CD4-positive, alpha-beta T cell (primary cell): Measurements from ENCODE around the gene GAS7. TPM values are rescaled to one million over a fixed set of nuclear protein-coding genes. Genes with fewer than 3 reads are reported as not detected.

Source experiments
- ATAC-seq: fragments of 200-7000 bp; cut with Tn5 transposase; one replicate; pipeline ENCODE4 v1.10.0; 2022; ENCODE audit warnings: mild to moderate bottlenecking; ENCODE audit not compliant: poor library complexity
- CTCF ChIA-PET: fragments of 350-600 bp; sonication (Branson Sonifier 250); formaldehyde crosslinking; loops from one replicate; lab custom pipeline; 2021; ENCODE audit warnings: antibody characterized with exemption, inconsistent platforms; lab: Charles Lee
- POLR2A ChIA-PET: fragments of 350-600 bp; sonication (Branson Sonifier 250); formaldehyde crosslinking; loops from one replicate; lab custom pipeline; 2021; ENCODE audit warnings: antibody characterized with exemption, inconsistent platforms; lab: Charles Lee
- DNase-seq, 14 experiments: peaks; one replicate each; pipeline ENCODE4 v3.0.0-alpha.2; 2013 to 2020; ENCODE audit warnings: mixed read lengths in 2 of 14
- H3K27ac ChIP-seq, 2 donors: one replicate each; pipeline versions ENCODE4 v1.5.1 to v1.7.0; 2013; ENCODE audit warnings: low read length in 2 of 2, low read depth in 1 of 2, mild to moderate bottlenecking in 1 of 2
- H3K27me3 ChIP-seq, 2 experiments: 1 replicate in 1 of 2; 2 replicates in 1 of 2; pipeline versions ENCODE4 v1.6.1 to v1.7.0; 2013; ENCODE audit warnings: low read length in 2 of 2, control low read depth in 1 of 2, mild to moderate bottlenecking in 1 of 2, moderate library complexity in 1 of 2; ENCODE audit not compliant: insufficient read depth in 2 of 2, control insufficient read depth in 1 of 2
- H3K36me3 ChIP-seq: one replicate; pipeline ENCODE4 v1.6.1; 2013; ENCODE audit warnings: low read length, control low read depth; ENCODE audit not compliant: insufficient read depth
- H3K4me1 ChIP-seq: one replicate; pipeline ENCODE4 v1.6.1; 2013; ENCODE audit warnings: low read length, control low read depth; ENCODE audit not compliant: insufficient read depth
- H3K4me3 ChIP-seq: one replicate; pipeline ENCODE4 v1.5.1; 2013; ENCODE audit warnings: mild to moderate bottlenecking, low read length, moderate library complexity
- H3K9me3 ChIP-seq, 2 experiments: 1 replicate in 1 of 2; 2 replicates in 1 of 2; pipeline versions ENCODE4 v1.6.1 to v1.7.0; 2013; ENCODE audit warnings: low read length in 2 of 2, mild to moderate bottlenecking in 2 of 2, control low read depth in 1 of 2, moderate library complexity in 1 of 2; ENCODE audit not compliant: control insufficient read depth in 1 of 2, insufficient read depth in 1 of 2
- H3K27ac Mint-ChIP-seq: one replicate; pipeline ENCODE4 v1.8.0; 2020; ENCODE audit warnings: mixed read lengths
- H3K27me3 Mint-ChIP-seq: one replicate; pipeline ENCODE4 v1.8.0; 2021; ENCODE audit warnings: mixed read lengths
- H3K36me3 Mint-ChIP-seq: one replicate; pipeline ENCODE4 v1.8.0; 2021; ENCODE audit warnings: low read depth, mixed read lengths
- H3K4me1 Mint-ChIP-seq: one replicate; pipeline ENCODE4 v1.8.0; 2021; ENCODE audit warnings: low read depth, mixed read lengths
- H3K4me3 Mint-ChIP-seq: one replicate; pipeline ENCODE4 v1.8.0; 2020; ENCODE audit warnings: mild to moderate bottlenecking, mixed read lengths
- H3K9me3 Mint-ChIP-seq: one replicate; pipeline ENCODE4 v1.8.0; 2020; ENCODE audit warnings: mixed read lengths
- CTCF ChIP-seq: fragments of 200-600 bp; IDR thresholded peaks from one replicate; pipeline ENCODE4 v1.8.0; 2022; ENCODE audit warnings: antibody characterized with exemption, mild to moderate bottlenecking
- intact Hi-C, 2 experiments: fragments of 100-400 bp; cut with DNase I in 1 of 2; cut with micrococcal nuclease in 1 of 2; formaldehyde crosslinking; loops; one replicate each; pipeline versions ENCODE4 v1.15.1 to v1.9.0; 2023 to 2025; cut with DNase I, micrococcal nuclease
- total RNA-seq, 174 experiments: library from RNA in 2 of 174; stranded (reverse) in 2 of 174; gene quantifications; one replicate each; pipeline ENCODE4 v1.2.3 and lab custom pipeline; 2021 to 2026

GAS7 gene
- total RNA-seq, 2 experiments from 2014 or later = 1.8 to 3.4 TPM

GRCh38 chr17:9878356-9878755 is 320.1 kb downstream of the GAS7 start:
- H3K27ac Mint-ChIP-seq = no peak overlapping the region
- Histone ChIP-seq H3K27me3 (no peaks in the 10 kb centered on the region), H3K4me3 (no peak overlapping the region), H3K36me3 (no peaks in the 10 kb centered on the region), H3K4me1 (no peaks in the 10 kb centered on the region), H3K27ac (no peak overlapping the region), H3K9me3 (peaks cover 5 to 6% of the 10 kb centered on the region in 2 experiments)
- H3K4me1 Mint-ChIP-seq = no peaks in the 10 kb centered on the region
- ChIA-PET POLR2A (no interaction called here), CTCF (no interaction called here)
- no peaks in the 10 kb centered on the region for H3K36me3 Mint-ChIP-seq
- intact Hi-C loops = no loop called here
- H3K4me3 Mint-ChIP-seq = no peak overlapping the region
- DNase-seq = no peak
- no peak for ATAC-seq
- H3K9me3 Mint-ChIP-seq = peaks cover 2% of the 10 kb centered on the region
- peaks cover 33% of the 10 kb centered on the region for H3K27me3 Mint-ChIP-seq
- no peak for TF ChIP-seq CTCF

GRCh38 chr17:9875441-9875840 is 323.0 kb downstream of the GAS7 start:
- no peaks in the 10 kb centered on the region for H3K4me1 Mint-ChIP-seq

GRCh38 chr17:9874722-9875121 is 323.7 kb downstream of the GAS7 start:
- ChIA-PET POLR2A (no interaction called here), CTCF (no interaction called here)
- no peaks in the 10 kb centered on the region for H3K4me1 Mint-ChIP-seq
- ATAC-seq (no peak), DNase-seq (no peak)
- no peaks in the 10 kb centered on the region for H3K9me3 Mint-ChIP-seq
- H3K36me3 Mint-ChIP-seq = no peaks in the 10 kb centered on the region
- no peak overlapping the region for H3K27ac ChIP-seq
- H3K4me1 ChIP-seq = no peaks in the 10 kb centered on the region
- peaks cover 0 to 7% of the 10 kb centered on the region in 2 experiments for H3K9me3 ChIP-seq
- H3K4me3 Mint-ChIP-seq = no peak overlapping the region
- peaks cover 41% of the 10 kb centered on the region for H3K27me3 Mint-ChIP-seq
- no peaks in the 10 kb centered on the region for H3K27me3 ChIP-seq
- H3K4me3 ChIP-seq = no peak overlapping the region
- no peak overlapping the region for H3K27ac Mint-ChIP-seq
- H3K36me3 ChIP-seq = no peaks in the 10 kb centered on the region
- intact Hi-C loops = no loop called here
- no peak for TF ChIP-seq CTCF

More at GRCh38 chr17:9875441-9875840, 323.0 kb downstream of the GAS7 start:
- DNase-seq (no peak), ATAC-seq (no peak)
- no peaks in the 10 kb centered on the region for H3K9me3 Mint-ChIP-seq
- intact Hi-C loops = no loop called here
- Histone ChIP-seq H3K27ac (no peak overlapping the region), H3K9me3 (peaks cover 0 to 7% of the 10 kb centered on the region in 2 experiments), H3K4me1 (no peaks in the 10 kb centered on the region), H3K36me3 (no peaks in the 10 kb centered on the region), H3K4me3 (no peak overlapping the region), H3K27me3 (no peaks in the 10 kb centered on the region)
- ChIA-PET POLR2A (no interaction called here), CTCF (no interaction called here)
- no peak for TF ChIP-seq CTCF
- no peak overlapping the region for H3K4me3 Mint-ChIP-seq
- peaks cover 46% of the 10 kb centered on the region for H3K27me3 Mint-ChIP-seq
- no peak overlapping the region for H3K27ac Mint-ChIP-seq
- H3K36me3 Mint-ChIP-seq = no peaks in the 10 kb centered on the region
